B cell (primary cell): ENCODE data around the gene RICTOR.

Source experiments
- CTCF ChIP-seq: fragments of 200-600 bp; IDR thresholded peaks from one replicate; pipeline ENCODE4 v1.8.0; 2022; ENCODE audit warnings: antibody characterized with exemption, mild to moderate bottlenecking
- EZH2 ChIP-seq: IDR thresholded peaks from 2 replicates; pipeline ENCODE4 v1.6.1; 2012; ENCODE audit warnings: borderline replicate concordance, low read depth, mild to moderate bottlenecking, moderate library complexity, low read length; ENCODE audit not compliant: insufficient read depth, poor library complexity, severe bottlenecking

GRCh38 chr5:39073767-39074016 lies 507 bp downstream of the RICTOR start:
- no peak for TF ChIP-seq CTCF
- no peak for TF ChIP-seq EZH2
